ENCODE data around the gene ZNF699. TPM values are rescaled to one million over a fixed set of nuclear protein-coding genes. Genes with fewer than 3 reads are reported as not detected.

The ZNF699 gene
- total RNA-seq, 1 experiment from 2014 or later, result 4.2 TPM

DNA sequence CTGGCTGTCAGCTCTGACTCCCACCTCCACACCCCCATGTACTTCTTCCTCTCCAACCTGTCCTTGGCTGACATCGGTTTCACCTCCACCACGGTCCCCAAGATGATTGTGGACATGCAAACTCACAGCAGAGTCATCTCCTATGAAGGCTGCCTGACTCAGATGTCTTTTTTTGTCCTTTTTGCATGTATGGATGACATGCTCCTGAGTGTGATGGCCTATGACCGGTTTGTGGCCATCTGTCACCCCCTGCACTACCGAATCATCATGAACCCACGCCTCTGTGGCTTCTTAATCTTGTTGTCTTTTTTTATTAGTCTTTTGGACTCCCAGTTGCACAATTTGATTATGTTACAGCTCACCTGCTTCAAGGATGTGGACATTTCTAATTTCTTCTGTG is 58.4 kb downstream of the ZNF699 start:
- TF ChIP-seq, protein P1, sequence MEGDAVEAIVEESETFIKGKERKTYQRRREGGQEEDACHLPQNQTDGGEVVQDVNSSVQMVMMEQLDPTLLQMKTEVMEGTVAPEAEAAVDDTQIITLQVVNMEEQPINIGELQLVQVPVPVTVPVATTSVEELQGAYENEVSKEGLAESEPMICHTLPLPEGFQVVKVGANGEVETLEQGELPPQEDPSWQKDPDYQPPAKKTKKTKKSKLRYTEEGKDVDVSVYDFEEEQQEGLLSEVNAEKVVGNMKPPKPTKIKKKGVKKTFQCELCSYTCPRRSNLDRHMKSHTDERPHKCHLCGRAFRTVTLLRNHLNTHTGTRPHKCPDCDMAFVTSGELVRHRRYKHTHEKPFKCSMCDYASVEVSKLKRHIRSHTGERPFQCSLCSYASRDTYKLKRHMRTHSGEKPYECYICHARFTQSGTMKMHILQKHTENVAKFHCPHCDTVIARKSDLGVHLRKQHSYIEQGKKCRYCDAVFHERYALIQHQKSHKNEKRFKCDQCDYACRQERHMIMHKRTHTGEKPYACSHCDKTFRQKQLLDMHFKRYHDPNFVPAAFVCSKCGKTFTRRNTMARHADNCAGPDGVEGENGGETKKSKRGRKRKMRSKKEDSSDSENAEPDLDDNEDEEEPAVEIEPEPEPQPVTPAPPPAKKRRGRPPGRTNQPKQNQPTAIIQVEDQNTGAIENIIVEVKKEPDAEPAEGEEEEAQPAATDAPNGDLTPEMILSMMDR (conservative IDR thresholded peaks at IDR 0.05), result no peak
- peaks cover 65% of the 10 kb centered on the region for H3K9me3 ChIP-seq (ENCODE audit: control insufficient read depth, low read depth, low read length)
- no peak overlapping the region for H3K4me2 ChIP-seq (ENCODE audit: insufficient read depth, insufficient read length, low read length)

More for the DNA sequence above, 58.4 kb downstream of the ZNF699 start:
- Histone ChIP-seq H3K14ac (ENCODE audit: insufficient read depth, low read length) (no peak overlapping the region), H3K56ac (ENCODE audit: insufficient read length, low read depth, low read length) (no peak overlapping the region), H2BK120ac (ENCODE audit: low read depth, low read length, poor library complexity, severe bottlenecking) (no peak overlapping the region), H2BK20ac (ENCODE audit: low read depth, low read length, poor library complexity, severe bottlenecking) (no peak overlapping the region), H2AK5ac (ENCODE audit: insufficient read length, low read length) (no peak overlapping the region), H2AFZ (ENCODE audit: low read length) (no peak overlapping the region), H3K18ac (ENCODE audit: insufficient read length, low read depth, low read length) (no peak overlapping the region), H2BK12ac (ENCODE audit: insufficient read length, low read depth, low read length) (no peak overlapping the region), H2BK5ac (ENCODE audit: insufficient read length, low read length) (no peak overlapping the region), H3K27ac (ENCODE audit: insufficient read length, low read depth, low read length) (no peak overlapping the region), H3K79me2 (ENCODE audit: insufficient read depth, low read length) (no peaks in the 10 kb centered on the region), H3K27me3 (ENCODE audit: insufficient read depth, low read length) (no peaks in the 10 kb centered on the region), H3K23ac (ENCODE audit: insufficient read length, low read depth, low read length) (no peak overlapping the region), H3K23me2 (ENCODE audit: insufficient read length, low read depth, low read length, poor library complexity, severe bottlenecking) (no peaks in the 10 kb centered on the region), H4K91ac (ENCODE audit: insufficient read length, low read depth, low read length) (no peak overlapping the region), H2BK15ac (ENCODE audit: low read depth, low read length) (no peak overlapping the region), H4K5ac (ENCODE audit: insufficient read length, low read depth, low read length) (no peak overlapping the region), H3K79me1 (ENCODE audit: insufficient read depth, low read depth, low read length, poor library complexity, severe bottlenecking) (no peaks in the 10 kb centered on the region), H3K4me1 (ENCODE audit: insufficient read depth, low read length) (no peaks in the 10 kb centered on the region), H3K9ac (ENCODE audit: extremely low read depth, insufficient read length, low read length) (no peak overlapping the region), H4K8ac (replicated peaks; ENCODE audit: insufficient read length, low read depth, low read length) (no peak overlapping the region), H3T11ph (ENCODE audit: low read length) (no peak overlapping the region), H4K20me1 (ENCODE audit: control insufficient read depth, insufficient read depth, insufficient read length) (no peaks in the 10 kb centered on the region), H3K4ac (ENCODE audit: low read depth, low read length) (no peak overlapping the region)
- peaks cover 4% of the 10 kb centered on the region for H3K27me3 Mint-ChIP-seq (ENCODE audit: low read depth)
- WGBS (ENCODE audit: extremely low coverage, insufficient read length, low lambda C conversion rate), result no CpG with 5 or more reads among the region's 5 CpGs
- no peak overlapping the region for H3K4me3 Mint-ChIP-seq
- H3K9me3 Mint-ChIP-seq, result peaks cover 87 to 88% of the 10 kb centered on the region in 2 experiments
- no peak overlapping the region for H3K27ac Mint-ChIP-seq
- H3K36me3 Mint-ChIP-seq (ENCODE audit: insufficient read depth in 1 of 3, low read depth in 3 of 3), result peaks cover 3 to 20% (median 5%) of the 10 kb centered on the region in 3 experiments; a peak in 4 of 7 replicates
- H3K4me1 Mint-ChIP-seq, result no peaks in the 10 kb centered on the region
- DNase-seq, result no peak
